Mesodermal cell (in vitro differentiated cells): ENCODE data around the gene ATP2B1.

Experiments used
- H3K27ac ChIP-seq: 2 replicates; pipeline ENCODE4 v1.7.0; 2013; ENCODE audit warnings: mild to moderate bottlenecking, low read depth, low read length, moderate library complexity; ENCODE audit not compliant: severe bottlenecking
- H3K36me3 ChIP-seq: 2 replicates; pipeline ENCODE4 v1.7.1; 2013; ENCODE audit warnings: mild to moderate bottlenecking, low read length, moderate library complexity; ENCODE audit not compliant: control insufficient read depth, insufficient read depth
- H3K4me1 ChIP-seq: one replicate; pipeline ENCODE4 v1.7.1; 2013; ENCODE audit warnings: mild to moderate bottlenecking, low read length; ENCODE audit not compliant: insufficient read depth, control insufficient read depth, poor library complexity, severe bottlenecking
- H3K4me3 ChIP-seq: 2 replicates; pipeline ENCODE4 v1.7.0; 2013; ENCODE audit warnings: low read length, control low read depth, mild to moderate bottlenecking; ENCODE audit not compliant: insufficient read depth, poor library complexity, severe bottlenecking; ENCODE audit errors: extremely low read depth
- H3K9me3 ChIP-seq: 2 replicates; pipeline ENCODE4 v1.7.1; 2013; ENCODE audit warnings: mild to moderate bottlenecking, low read length, moderate library complexity; ENCODE audit not compliant: control insufficient read depth
- WGBS, 2 experiments: methylation state at CpG; one replicate each; pipeline ENCODE4 v1.1.5; 2013; ENCODE audit warnings: missing lambda C conversion rate in 2 of 2; ENCODE audit not compliant: insufficient coverage in 2 of 2; 5-methylcytosine and 5-hydroxymethylcytosine counted together

The ATP2B1 gene

GRCh38 chr12:89636052-89636775, 72.4 kb downstream of the ATP2B1 start:
- Histone ChIP-seq H3K4me1 (peaks cover 10% of the 10 kb centered on the region), H3K9me3 (no peaks in the 10 kb centered on the region), H3K27ac (no peak overlapping the region), H3K36me3 (peaks cover 37% of the 10 kb centered on the region), H3K4me3 (no peak overlapping the region)
- 90 to 93% methylated on average over 4 of the region's 5 CpGs for WGBS, 2 experiments

GRCh38 chr12:89634508-89634907, 74.1 kb downstream of the ATP2B1 start:
- no CpG with 5 or more reads among the region's 3 CpGs for WGBS, 2 experiments
- H3K9me3 ChIP-seq = no peaks in the 10 kb centered on the region
- peaks cover 11% of the 10 kb centered on the region for H3K4me1 ChIP-seq
- H3K4me3 ChIP-seq = no peak overlapping the region
- H3K36me3 ChIP-seq = peaks cover 38% of the 10 kb centered on the region
- no peak overlapping the region for H3K27ac ChIP-seq

GRCh38 chr12:89632778-89633177, 75.9 kb downstream of the ATP2B1 start:
- H3K36me3 ChIP-seq = peaks cover 55% of the 10 kb centered on the region
- H3K4me3 ChIP-seq = no peak overlapping the region
- peaks cover 21% of the 10 kb centered on the region for H3K4me1 ChIP-seq
- H3K27ac ChIP-seq = no peak overlapping the region
- no peaks in the 10 kb centered on the region for H3K9me3 ChIP-seq
- WGBS, 2 experiments = no CpG with 5 or more reads among the region's 1 CpG

- H3K27ac ChIP-seq = no peak overlapping the region
- peaks cover 43% of the 10 kb centered on the region for H3K36me3 ChIP-seq
- no peak overlapping the region for H3K4me3 ChIP-seq
- H3K9me3 ChIP-seq = no peaks in the 10 kb centered on the region
- no peaks in the 10 kb centered on the region for H3K4me1 ChIP-seq
Observed at GRCh38 chr12:89622115-89622514, 86.5 kb downstream of the ATP2B1 start.

DNA sequence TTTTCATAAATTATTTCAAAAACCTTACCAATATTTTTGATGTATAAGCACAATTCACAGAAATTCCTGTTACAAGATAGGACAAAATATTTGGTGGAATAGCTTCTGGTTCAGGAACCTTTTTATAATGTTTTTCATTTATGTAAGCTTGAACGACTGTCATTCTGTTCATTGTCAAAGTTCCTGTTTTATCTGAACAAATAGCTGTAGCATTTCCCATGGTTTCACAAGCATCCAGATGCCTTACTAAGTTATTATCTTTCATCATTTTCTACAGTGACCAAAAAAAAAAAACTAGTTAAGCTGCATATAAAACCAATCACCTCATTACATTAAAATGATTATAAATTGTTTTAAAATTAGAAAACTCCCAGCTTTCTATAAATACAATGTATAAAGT, 87.1 kb downstream of the ATP2B1 start:
- Histone ChIP-seq H3K4me1 (no peaks in the 10 kb centered on the region), H3K27ac (no peak overlapping the region), H3K9me3 (no peaks in the 10 kb centered on the region), H3K4me3 (no peak overlapping the region), H3K36me3 (peaks cover 42% of the 10 kb centered on the region)
- WGBS, 2 experiments = no CpG with 5 or more reads among the region's 1 CpG

DNA sequence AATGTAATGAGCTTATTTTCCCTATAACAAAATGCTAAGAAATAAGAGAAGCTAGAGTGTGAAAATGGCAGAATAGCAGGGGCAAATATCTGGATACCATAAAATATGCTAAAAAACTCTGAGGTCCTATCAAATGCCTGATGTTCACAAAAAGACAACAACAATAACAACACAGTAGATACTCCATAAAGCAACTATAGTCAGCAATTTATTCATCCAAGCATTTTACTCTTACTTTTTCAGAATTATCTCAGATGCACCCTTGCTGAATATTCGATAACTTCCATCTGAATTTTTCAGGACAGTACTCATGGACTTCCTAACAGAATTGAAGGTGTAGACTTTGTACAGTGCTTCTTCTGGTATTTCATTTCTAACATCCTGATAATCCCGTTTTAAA, 88.9 kb downstream of the ATP2B1 start:
- WGBS, 2 experiments = 80 to 100% methylated on average over 1 of the region's 2 CpGs
- H3K27ac ChIP-seq = no peak overlapping the region

DNA sequence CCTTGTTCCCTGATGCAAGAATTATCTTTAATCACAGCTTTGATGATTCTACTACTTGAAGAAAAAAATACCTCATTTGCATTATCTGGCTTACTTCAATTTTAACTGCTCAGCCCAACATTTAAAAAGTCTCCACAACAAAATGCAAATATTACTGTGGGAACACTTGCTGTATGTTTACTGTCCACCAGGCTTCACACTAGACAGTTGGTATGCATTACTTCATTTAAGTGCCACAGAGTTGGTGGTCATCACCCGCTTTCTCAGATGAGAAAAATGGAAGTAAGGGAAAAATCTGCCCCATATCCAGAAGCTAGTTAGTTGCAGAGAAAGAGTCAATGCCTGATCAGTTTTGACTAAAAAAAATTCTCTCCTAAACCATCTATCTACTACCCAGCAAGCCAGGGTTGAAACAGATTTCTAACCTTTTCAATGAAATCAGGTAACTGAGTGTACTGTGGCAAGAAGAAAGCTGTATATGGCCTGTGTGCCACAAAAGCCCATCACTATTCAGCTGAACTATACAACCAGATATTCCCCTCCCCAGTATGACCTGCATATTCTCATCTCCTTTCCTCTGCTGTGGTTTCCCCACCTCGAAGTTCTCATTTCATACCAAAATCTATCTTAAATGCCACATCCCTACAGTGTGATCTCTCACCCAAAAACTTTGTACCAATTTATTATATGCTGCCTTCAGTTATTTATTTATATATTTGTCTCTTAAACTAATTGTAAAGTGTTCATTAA, 90.3 kb downstream of the ATP2B1 start:
- no CpG with 5 or more reads among the region's 2 CpGs for WGBS, 2 experiments
- Histone ChIP-seq H3K4me3 (no peak overlapping the region), H3K4me1 (no peaks in the 10 kb centered on the region), H3K9me3 (no peaks in the 10 kb centered on the region), H3K36me3 (peaks cover 36% of the 10 kb centered on the region), H3K27ac (no peak overlapping the region)

More for the DNA sequence above, 88.9 kb downstream of the ATP2B1 start:
- Histone ChIP-seq H3K4me1 (no peaks in the 10 kb centered on the region), H3K36me3 (peaks cover 34% of the 10 kb centered on the region), H3K4me3 (no peak overlapping the region), H3K9me3 (no peaks in the 10 kb centered on the region)

GRCh38 chr12:89610366-89610765, 98.3 kb downstream of the ATP2B1 start:
- Histone ChIP-seq H3K27ac (no peak overlapping the region), H3K4me1 (no peaks in the 10 kb centered on the region), H3K9me3 (no peaks in the 10 kb centered on the region), H3K36me3 (peaks cover 70% of the 10 kb centered on the region), H3K4me3 (no peak overlapping the region)
- 88 to 100% methylated on average over 1 to 2 of the region's 3 CpGs for WGBS, 2 experiments

DNA sequence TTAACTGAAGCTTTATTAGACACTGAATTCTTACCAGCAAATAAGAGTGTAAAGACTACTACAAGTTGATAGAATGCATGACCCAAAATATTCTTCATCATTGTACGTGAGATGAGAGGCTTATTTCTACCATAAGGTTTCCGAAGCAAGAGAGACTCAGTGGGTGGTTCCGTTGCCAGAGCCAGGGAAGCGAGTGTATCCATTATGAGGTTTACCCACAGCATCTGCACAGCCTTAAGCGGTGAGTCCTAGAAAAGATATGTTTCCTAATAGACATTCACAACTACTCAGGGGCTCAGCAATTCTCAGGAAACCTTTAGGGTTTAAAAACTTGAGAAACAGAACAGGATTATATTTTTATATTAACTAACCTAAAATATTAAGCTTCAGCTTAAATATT, 105.0 kb downstream of the ATP2B1 start:
- no peak overlapping the region for H3K27ac ChIP-seq
- peaks cover 58% of the 10 kb centered on the region for H3K36me3 ChIP-seq
- H3K4me3 ChIP-seq = no peak overlapping the region
- no peaks in the 10 kb centered on the region for H3K9me3 ChIP-seq
- H3K4me1 ChIP-seq = no peaks in the 10 kb centered on the region
- 85 to 96% methylated on average over 3 to 4 of the region's 5 CpGs for WGBS, 2 experiments

- no CpG with 5 or more reads among the region's 1 CpG for WGBS, 2 experiments
Observed at GRCh38 chr12:89597770-89598169, 110.9 kb downstream of the ATP2B1 start.

GRCh38 chr12:89597210-89597609, 111.4 kb downstream of the ATP2B1 start:
- Histone ChIP-seq H3K27ac (no peak overlapping the region), H3K36me3 (peaks cover 39% of the 10 kb centered on the region)
- 75% methylated on average over 4 of the region's 4 CpGs; no CpG with 5 or more reads in 1 of the 2 experiments for WGBS, 2 experiments

More at GRCh38 chr12:89597770-89598169, 110.9 kb downstream of the ATP2B1 start:
- H3K9me3 ChIP-seq = no peaks in the 10 kb centered on the region
- peaks cover 35% of the 10 kb centered on the region for H3K36me3 ChIP-seq
- no peak overlapping the region for H3K4me3 ChIP-seq
- no peaks in the 10 kb centered on the region for H3K4me1 ChIP-seq
- H3K27ac ChIP-seq = no peak overlapping the region

More at GRCh38 chr12:89597210-89597609, 111.4 kb downstream of the ATP2B1 start:
- H3K4me3 ChIP-seq = no peak overlapping the region
- H3K9me3 ChIP-seq = no peaks in the 10 kb centered on the region
- no peaks in the 10 kb centered on the region for H3K4me1 ChIP-seq
